A172 (cell line): ENCODE data around the gene SH3GL3. TPM values are rescaled to one million over a fixed set of nuclear protein-coding genes. Genes with fewer than 3 reads are reported as not detected.
A peak's percentile ranks its signal among the peaks of the same experiment; 100 is the strongest.

Experiments used
- DNase-seq: peaks from one replicate; pipeline ENCODE4 v3.0.0-alpha.2; 2015; ENCODE audit warnings: low spot score
- total RNA-seq: library from RNA; depleted of rRNA; stranded (reverse); fragments of >200 nt; shearing (Covaris generic); gene quantifications from 2 replicates; pipeline ENCODE4 v1.2.3, GENCODE V29; 2014

Gene SH3GL3
- total RNA-seq, 1 experiment from 2014 or later: not detected

- DNase-seq: no peak
Observed at GRCh38 chr15:83567318-83567717, 120.2 kb downstream of the SH3GL3 start.

- DNase-seq: no peak
Observed at GRCh38 chr15:83569341-83569740, 122.2 kb downstream of the SH3GL3 start.

- no peak for DNase-seq
Observed at GRCh38 chr15:83570756-83571155, 123.6 kb downstream of the SH3GL3 start.

GRCh38 chr15:83571820-83572707, 124.9 kb downstream of the SH3GL3 start:
- peak; percentile 14 for DNase-seq

- DNase-seq: no peak
Observed at GRCh38 chr15:83574345-83574744, 127.2 kb downstream of the SH3GL3 start.

GRCh38 chr15:83578691-83579090, 131.6 kb downstream of the SH3GL3 start:
- no peak for DNase-seq

- DNase-seq: peak; percentile 74
Observed at GRCh38 chr15:83581381-83581780, 134.2 kb downstream of the SH3GL3 start.

GRCh38 chr15:83582381-83582780, 135.2 kb downstream of the SH3GL3 start:
- peak; percentile 63 for DNase-seq

GRCh38 chr15:83585601-83586335, 138.6 kb downstream of the SH3GL3 start:
- no peak for DNase-seq

GRCh38 chr15:83587091-83587490, 139.9 kb downstream of the SH3GL3 start:
- DNase-seq: no peak

GRCh38 chr15:83588441-83588840, 141.3 kb downstream of the SH3GL3 start:
- DNase-seq: no peak

- no peak for DNase-seq
Observed at GRCh38 chr15:83592370-83593040, 145.4 kb downstream of the SH3GL3 start.

- DNase-seq: no peak
Observed at GRCh38 chr15:83595191-83595590, 148.1 kb downstream of the SH3GL3 start.

- no peak for DNase-seq
Observed at GRCh38 chr15:83598031-83598430, 150.9 kb downstream of the SH3GL3 start.

GRCh38 chr15:83602021-83602420, 154.9 kb downstream of the SH3GL3 start:
- peak; percentile 38 for DNase-seq

- no peak for DNase-seq
Observed at GRCh38 chr15:83604549-83604948, 157.4 kb downstream of the SH3GL3 start.

GRCh38 chr15:83605111-83605945, 158.2 kb downstream of the SH3GL3 start:
- no peak for DNase-seq

GRCh38 chr15:83610132-83610531, 163.0 kb downstream of the SH3GL3 start:
- no peak for DNase-seq

- no peak for DNase-seq
Observed at GRCh38 chr15:83610901-83611685, 164.0 kb downstream of the SH3GL3 start.

- no peak for DNase-seq
Observed at GRCh38 chr15:83612226-83612625, 165.1 kb downstream of the SH3GL3 start.
